Progenitor cell of endocrine pancreas (in vitro differentiated cells): Measurements from ENCODE around the gene LZIC. TPM values are rescaled to one million over a fixed set of nuclear protein-coding genes. Genes with fewer than 3 reads are reported as not detected.

ENCODE experiments used
- DNase-seq: peaks from one replicate; pipeline ENCODE4 v3.0.0; 2021; ENCODE audit warnings: low spot score; ENCODE audit not compliant: unreplicated experiment
- H3K27ac Mint-ChIP-seq: 2 replicates; pipeline ENCODE4 v1.8.0; 2021; ENCODE audit warnings: mild to moderate bottlenecking, moderate library complexity, mixed read lengths
- H3K27me3 Mint-ChIP-seq: 2 replicates; pipeline ENCODE4 v1.8.0; 2021; ENCODE audit warnings: mixed read lengths
- H3K36me3 Mint-ChIP-seq: 2 replicates; pipeline ENCODE4 v1.8.0; 2022; ENCODE audit warnings: mixed read lengths; ENCODE audit not compliant: insufficient read depth
- H3K4me1 Mint-ChIP-seq: 2 replicates; pipeline ENCODE4 v1.8.0; 2021; ENCODE audit warnings: low read depth, mixed read lengths
- H3K4me3 Mint-ChIP-seq: 2 replicates; pipeline ENCODE4 v1.8.0; 2021; ENCODE audit warnings: low read depth, mild to moderate bottlenecking, moderate library complexity, mixed read lengths
- H3K9me3 Mint-ChIP-seq: 2 replicates; pipeline ENCODE4 v1.8.0; 2021; ENCODE audit warnings: low read depth, mixed read lengths
- total RNA-seq: library from RNA; stranded (reverse); gene quantifications from 2 replicates; pipeline ENCODE4 v1.2.1, GENCODE V29; 2021
- TF ChIP-seq, protein P1 (sequence below): fragments of 200-600 bp; sonication (generic); IDR thresholded peaks from one replicate; pipeline ENCODE4 v1.5.0; 2021; ENCODE audit warnings: antibody characterized with exemption, mild to moderate bottlenecking; ENCODE audit not compliant: unreplicated experiment

LZIC gene
- total RNA-seq, 1 donor from 2014 or later = 37.0 TPM

DNA sequence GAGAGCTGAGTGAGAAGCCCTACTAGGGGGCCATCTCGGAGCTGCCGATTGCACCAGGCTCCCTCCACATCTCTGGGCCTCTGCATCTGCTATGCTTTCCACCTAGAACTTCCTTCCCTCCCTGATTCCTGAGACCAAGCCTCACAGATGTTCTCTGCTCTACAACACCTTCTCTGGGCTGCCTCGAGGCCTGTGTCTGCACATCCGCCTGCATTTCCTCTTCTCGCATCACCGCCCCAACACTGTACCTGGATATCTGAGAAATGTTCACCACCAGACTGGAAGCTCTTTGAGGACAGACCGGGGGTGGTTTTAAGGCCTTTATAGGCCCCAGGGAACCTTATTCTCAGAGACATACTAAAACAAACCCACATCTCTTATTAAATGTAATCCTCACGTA lies 53.8 kb downstream of the LZIC start:
- Mint-ChIP-seq H3K4me3 (no peak overlapping the region), H3K4me1 (peaks cover 24% of the 10 kb centered on the region), H3K36me3 (peaks cover 4% of the 10 kb centered on the region)

DNA sequence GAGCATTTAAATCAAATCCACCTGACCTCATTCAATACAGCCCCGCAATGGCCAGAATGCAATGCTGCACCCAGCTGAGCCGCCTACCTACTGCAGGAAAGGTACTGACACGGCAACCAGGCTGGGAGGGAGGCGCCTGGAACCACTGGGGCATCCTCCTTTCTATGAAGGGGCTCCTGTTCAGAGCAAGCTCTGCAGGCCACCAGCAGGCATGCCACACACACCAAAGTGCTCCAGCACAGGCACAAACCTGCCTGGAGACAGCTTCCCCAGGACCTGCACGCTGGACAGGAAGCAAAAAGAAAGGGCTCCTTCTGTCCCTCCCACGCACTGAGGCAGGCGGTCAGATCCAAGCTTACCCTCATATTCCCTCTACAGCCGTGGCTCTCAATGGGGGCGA lies 54.3 kb downstream of the LZIC start:
- Mint-ChIP-seq H3K9me3 (no peaks in the 10 kb centered on the region), H3K36me3 (peaks cover 5% of the 10 kb centered on the region), H3K27ac (no peak overlapping the region), H3K27me3 (no peaks in the 10 kb centered on the region), H3K4me1 (peaks cover 20% of the 10 kb centered on the region), H3K4me3 (no peak overlapping the region)
- DNase-seq = no peak
- TF ChIP-seq, protein P1, sequence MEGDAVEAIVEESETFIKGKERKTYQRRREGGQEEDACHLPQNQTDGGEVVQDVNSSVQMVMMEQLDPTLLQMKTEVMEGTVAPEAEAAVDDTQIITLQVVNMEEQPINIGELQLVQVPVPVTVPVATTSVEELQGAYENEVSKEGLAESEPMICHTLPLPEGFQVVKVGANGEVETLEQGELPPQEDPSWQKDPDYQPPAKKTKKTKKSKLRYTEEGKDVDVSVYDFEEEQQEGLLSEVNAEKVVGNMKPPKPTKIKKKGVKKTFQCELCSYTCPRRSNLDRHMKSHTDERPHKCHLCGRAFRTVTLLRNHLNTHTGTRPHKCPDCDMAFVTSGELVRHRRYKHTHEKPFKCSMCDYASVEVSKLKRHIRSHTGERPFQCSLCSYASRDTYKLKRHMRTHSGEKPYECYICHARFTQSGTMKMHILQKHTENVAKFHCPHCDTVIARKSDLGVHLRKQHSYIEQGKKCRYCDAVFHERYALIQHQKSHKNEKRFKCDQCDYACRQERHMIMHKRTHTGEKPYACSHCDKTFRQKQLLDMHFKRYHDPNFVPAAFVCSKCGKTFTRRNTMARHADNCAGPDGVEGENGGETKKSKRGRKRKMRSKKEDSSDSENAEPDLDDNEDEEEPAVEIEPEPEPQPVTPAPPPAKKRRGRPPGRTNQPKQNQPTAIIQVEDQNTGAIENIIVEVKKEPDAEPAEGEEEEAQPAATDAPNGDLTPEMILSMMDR = no peak

More for the DNA sequence above, 53.8 kb downstream of the LZIC start:
- TF ChIP-seq, protein P1 = no peak
- no peak for DNase-seq
- no peaks in the 10 kb centered on the region for H3K27me3 Mint-ChIP-seq
- no peaks in the 10 kb centered on the region for H3K9me3 Mint-ChIP-seq
- no peak overlapping the region for H3K27ac Mint-ChIP-seq

DNA sequence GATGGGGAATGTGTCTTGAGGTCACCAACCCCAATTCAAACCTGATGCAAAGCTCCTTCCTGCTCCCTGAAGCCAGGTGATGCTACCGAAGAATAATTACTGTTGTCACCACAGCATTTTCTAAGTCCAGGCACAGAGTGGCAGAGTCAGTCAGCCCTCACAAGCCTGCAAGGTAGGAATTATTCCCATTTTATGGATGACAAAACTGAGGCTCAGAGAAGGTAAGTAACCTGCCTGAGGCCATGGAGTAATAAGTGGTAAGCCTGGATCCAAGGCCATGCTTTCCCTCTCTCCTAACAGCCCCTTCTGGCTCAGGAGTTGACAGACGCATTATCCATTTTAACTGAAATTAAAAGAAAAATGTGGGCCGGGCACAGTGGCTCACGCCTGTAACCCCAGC lies 56.1 kb downstream of the LZIC start:
- Mint-ChIP-seq H3K4me1 (peaks cover 5% of the 10 kb centered on the region), H3K9me3 (no peaks in the 10 kb centered on the region), H3K27me3 (no peaks in the 10 kb centered on the region), H3K27ac (no peak overlapping the region), H3K36me3 (peaks cover 9% of the 10 kb centered on the region), H3K4me3 (no peak overlapping the region)
- TF ChIP-seq, protein P1 = no peak
- DNase-seq = no peak

DNA sequence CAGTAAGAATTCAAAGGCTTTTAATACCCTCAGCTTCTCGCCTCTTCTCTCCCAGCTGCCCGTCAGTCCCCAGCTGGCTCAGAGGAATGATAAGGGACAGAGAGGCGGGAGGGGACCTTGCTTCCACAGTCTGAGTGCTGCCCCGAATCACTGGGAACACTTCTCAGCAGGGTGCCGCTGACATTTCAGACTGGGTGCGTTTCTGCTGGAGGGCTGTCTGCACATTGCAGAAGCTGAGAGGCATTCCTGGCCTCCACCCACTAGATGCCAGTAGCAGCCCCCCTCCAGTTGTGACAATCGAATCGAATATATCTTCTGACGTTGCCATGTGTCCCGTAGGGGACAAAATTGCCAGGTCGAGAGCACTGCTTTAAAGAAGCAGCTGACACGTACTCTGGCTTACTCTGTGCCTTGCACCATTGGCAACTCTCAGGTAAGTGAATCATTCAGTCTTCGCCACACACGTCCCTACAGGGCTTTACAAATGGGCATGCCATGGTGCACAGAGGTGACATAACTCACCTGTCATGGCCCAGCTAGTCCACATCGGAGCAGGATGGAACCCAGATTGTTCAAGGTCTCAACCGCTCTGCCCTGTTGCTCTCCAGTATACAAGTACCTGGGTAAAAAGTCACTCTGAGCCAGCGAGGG lies 57.0 kb downstream of the LZIC start:
- Mint-ChIP-seq H3K36me3 (peaks cover 9% of the 10 kb centered on the region), H3K27ac (peak overlapping the region; percentile 46), H3K27me3 (no peaks in the 10 kb centered on the region), H3K9me3 (no peaks in the 10 kb centered on the region), H3K4me3 (no peak overlapping the region), H3K4me1 (peaks cover 3% of the 10 kb centered on the region)
- TF ChIP-seq, protein P1 = no peak
- DNase-seq = no peak

DNA sequence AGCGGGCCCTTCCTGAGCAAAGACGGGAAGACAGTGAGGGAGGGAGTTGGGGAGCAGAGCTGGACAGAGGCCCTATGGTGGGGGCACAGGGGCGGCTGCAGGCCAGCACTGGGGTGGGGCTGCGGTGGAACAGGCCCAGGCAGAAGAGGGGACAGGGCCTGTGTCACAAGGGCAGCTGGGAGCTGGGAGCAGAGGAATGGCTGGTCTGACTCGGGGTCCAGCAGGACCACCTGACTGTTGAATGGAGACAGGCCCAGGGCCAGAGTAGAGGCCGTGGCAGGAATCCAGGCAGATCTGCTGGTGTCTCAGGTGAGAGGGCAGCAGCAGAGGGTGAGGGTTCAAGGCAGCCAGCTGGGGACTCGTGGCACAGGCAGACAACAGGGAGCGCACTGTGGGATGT lies 58.4 kb downstream of the LZIC start:
- Mint-ChIP-seq H3K36me3 (peaks cover 9% of the 10 kb centered on the region), H3K4me1 (peaks cover 2% of the 10 kb centered on the region), H3K4me3 (no peak overlapping the region), H3K27me3 (no peaks in the 10 kb centered on the region), H3K27ac (no peak overlapping the region), H3K9me3 (no peaks in the 10 kb centered on the region)
- DNase-seq = no peak
- TF ChIP-seq, protein P1 = no peak
